GM12878 (cell line): ENCODE measurements around the gene RUVBL2. TPM values are rescaled to one million over a fixed set of nuclear protein-coding genes. Genes with fewer than 3 reads are reported as not detected.

Source experiments
- BCLAF1 ChIP-seq: fragments of 450-650 bp; IDR thresholded peaks from 2 replicates; pipeline ENCODE4 v1.6.1; 2017; ENCODE audit warnings: antibody characterized with exemption, mild to moderate bottlenecking, moderate library complexity
- BRCA1 ChIP-seq: IDR thresholded peaks from 2 replicates; pipeline ENCODE4 v1.6.1; 2011; ENCODE audit warnings: low read depth, low read length, improper control_type of control experiment
- CHD4 ChIP-seq: fragments of 200-600 bp; sonication (generic); IDR thresholded peaks from 2 replicates; pipeline ENCODE4 v1.6.1; 2016; ENCODE audit warnings: mild to moderate bottlenecking
- IKZF2 ChIP-seq, 2 experiments: fragments of 450-650 bp; IDR thresholded peaks; 2 replicates each; pipeline ENCODE4 v1.6.1; 2017; ENCODE audit warnings: mild to moderate bottlenecking in 2 of 2, moderate library complexity in 2 of 2
- KDM1A ChIP-seq: fragments of 200-600 bp; sonication (generic); IDR thresholded peaks from 2 replicates; pipeline ENCODE4 v1.6.1; 2016; ENCODE audit warnings: borderline replicate concordance
- LARP7 ChIP-seq: fragments of 450-650 bp; IDR thresholded peaks from 2 replicates; pipeline ENCODE4 v1.6.1; 2017; ENCODE audit warnings: mild to moderate bottlenecking
- MEF2A ChIP-seq: IDR thresholded peaks from 2 replicates; pipeline ENCODE4 v1.6.1; 2011; ENCODE audit warnings: low read depth, mild to moderate bottlenecking, low read length, moderate library complexity; ENCODE audit not compliant: insufficient read depth
- NR2C2 ChIP-seq: IDR thresholded peaks from 2 replicates; pipeline ENCODE4 v1.6.1; 2011; ENCODE audit warnings: borderline replicate concordance, low read depth; ENCODE audit not compliant: control insufficient read depth, insufficient read length
- NR2F1 ChIP-seq: fragments of 450-650 bp; conservative IDR thresholded peaks from 2 replicates; pipeline ENCODE4 v1.6.1; 2017; ENCODE audit warnings: mild to moderate bottlenecking
- SIX5 ChIP-seq: IDR thresholded peaks from 2 replicates; pipeline ENCODE4 v1.6.1; 2011; ENCODE audit warnings: mild to moderate bottlenecking, low read depth, low read length, moderate library complexity; ENCODE audit not compliant: severe bottlenecking
- USF2 ChIP-seq: IDR thresholded peaks from 2 replicates; pipeline ENCODE4 v1.6.1; 2011; ENCODE audit warnings: low read depth, low read length, improper control_type of control experiment, borderline replicate concordance
- ZNF592 ChIP-seq: fragments of 450-650 bp; IDR thresholded peaks from 2 replicates; pipeline ENCODE4 v1.6.1; 2017; ENCODE audit warnings: mild to moderate bottlenecking, moderate library complexity
- ZNF622 ChIP-seq: fragments of 450-650 bp; IDR thresholded peaks from 2 replicates; pipeline ENCODE4 v1.6.1; 2017; ENCODE audit warnings: mild to moderate bottlenecking, inconsistent platforms
- polyA plus RNA-seq, 11 experiments: library from polyadenylated mRNA; depleted of rRNA in 4 of 11; unstranded in 6 of 11; stranded (reverse) in 5 of 11; fragments of >200 nt; fragmentation: Nextera tagmentation in 4 of 11; fragmentation: Illumina TruSeq in 1 of 11; extraction: Ambion mirVana in 4 of 11; extraction: Trizol in 1 of 11; gene quantifications; 1 replicate in 1 of 11; 2 replicates in 10 of 11; pipeline versions ENCODE4 v1.2.1 to v1.2.3, GENCODE V29; 2011 to 2016; ENCODE audit warnings: inconsistent platforms in 2 of 11, missing spikeins in 2 of 11, low read depth in 1 of 11
- total RNA-seq, 4 experiments: library from RNA; depleted of rRNA in 3 of 4; stranded (reverse); fragments of >200 nt in 3 of 4; fragmentation: Illumina TruSeq in 1 of 4; extraction: Trizol in 1 of 4; gene quantifications; 2 replicates each; pipeline versions ENCODE4 v1.2.1 to v1.2.3, GENCODE V29; 2013 to 2021
- TF ChIP-seq, protein P1 (sequence below): fragments of 450-650 bp; IDR thresholded peaks from 2 replicates; pipeline ENCODE4 v1.6.1; 2016; ENCODE audit warnings: mild to moderate bottlenecking, moderate library complexity, borderline replicate concordance
- TF ChIP-seq, protein P2 (sequence below): IDR thresholded peaks from 2 replicates; pipeline ENCODE4 v1.6.1; 2012; ENCODE audit warnings: low read depth, low read length, improper control_type of control experiment

The RUVBL2 gene
- total and polyA plus RNA-seq, 10 of the 15 experiments (the other 5 are each of a cell fraction or from before 2014, with no cell fraction given), result 33.8 to 224 (median 125) TPM

DNA sequence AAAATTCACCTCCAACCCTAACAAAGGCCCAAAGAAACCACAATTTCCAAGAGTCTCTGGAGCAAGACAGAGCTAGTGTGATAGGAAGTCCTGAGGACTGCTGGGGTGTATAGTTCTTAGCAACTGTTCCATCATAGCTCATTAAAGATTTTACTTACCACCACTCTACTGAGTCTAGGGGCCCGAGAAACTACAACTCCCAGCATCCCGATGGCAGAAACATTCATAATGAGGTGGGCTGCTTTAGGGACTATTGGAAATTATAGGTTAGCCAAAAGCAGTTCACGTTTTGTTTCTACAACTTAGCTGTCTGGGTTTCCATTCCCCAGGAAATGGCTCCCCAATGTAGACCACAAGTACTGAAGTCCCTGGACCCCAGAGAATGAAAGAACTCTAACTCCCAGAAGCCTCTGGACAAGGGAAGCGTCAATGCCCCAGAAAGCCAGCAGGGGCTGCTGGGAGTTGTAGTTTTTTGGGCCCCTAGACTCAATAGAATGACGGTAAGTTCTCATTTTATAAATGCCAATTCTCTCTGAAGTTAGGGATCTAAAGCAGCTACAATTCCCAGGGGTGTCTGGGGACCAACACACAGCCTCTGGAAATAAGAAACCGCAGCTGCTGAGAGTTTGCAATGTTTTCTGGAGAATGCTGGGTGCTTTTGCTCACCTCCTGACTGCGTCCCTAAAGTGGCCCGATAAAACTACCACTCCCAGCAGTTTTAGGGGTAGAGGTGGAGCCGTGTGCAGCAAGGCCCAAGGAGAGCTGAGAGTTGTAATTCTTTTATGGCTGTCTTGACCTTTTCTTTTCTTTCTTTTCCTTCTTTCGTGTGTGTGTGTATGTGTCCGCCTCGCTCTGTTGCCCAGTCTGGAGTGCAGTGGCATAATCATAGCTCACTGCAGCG is 17.5 kb upstream of the RUVBL2 start (continued):
- TF ChIP-seq, protein P1, sequence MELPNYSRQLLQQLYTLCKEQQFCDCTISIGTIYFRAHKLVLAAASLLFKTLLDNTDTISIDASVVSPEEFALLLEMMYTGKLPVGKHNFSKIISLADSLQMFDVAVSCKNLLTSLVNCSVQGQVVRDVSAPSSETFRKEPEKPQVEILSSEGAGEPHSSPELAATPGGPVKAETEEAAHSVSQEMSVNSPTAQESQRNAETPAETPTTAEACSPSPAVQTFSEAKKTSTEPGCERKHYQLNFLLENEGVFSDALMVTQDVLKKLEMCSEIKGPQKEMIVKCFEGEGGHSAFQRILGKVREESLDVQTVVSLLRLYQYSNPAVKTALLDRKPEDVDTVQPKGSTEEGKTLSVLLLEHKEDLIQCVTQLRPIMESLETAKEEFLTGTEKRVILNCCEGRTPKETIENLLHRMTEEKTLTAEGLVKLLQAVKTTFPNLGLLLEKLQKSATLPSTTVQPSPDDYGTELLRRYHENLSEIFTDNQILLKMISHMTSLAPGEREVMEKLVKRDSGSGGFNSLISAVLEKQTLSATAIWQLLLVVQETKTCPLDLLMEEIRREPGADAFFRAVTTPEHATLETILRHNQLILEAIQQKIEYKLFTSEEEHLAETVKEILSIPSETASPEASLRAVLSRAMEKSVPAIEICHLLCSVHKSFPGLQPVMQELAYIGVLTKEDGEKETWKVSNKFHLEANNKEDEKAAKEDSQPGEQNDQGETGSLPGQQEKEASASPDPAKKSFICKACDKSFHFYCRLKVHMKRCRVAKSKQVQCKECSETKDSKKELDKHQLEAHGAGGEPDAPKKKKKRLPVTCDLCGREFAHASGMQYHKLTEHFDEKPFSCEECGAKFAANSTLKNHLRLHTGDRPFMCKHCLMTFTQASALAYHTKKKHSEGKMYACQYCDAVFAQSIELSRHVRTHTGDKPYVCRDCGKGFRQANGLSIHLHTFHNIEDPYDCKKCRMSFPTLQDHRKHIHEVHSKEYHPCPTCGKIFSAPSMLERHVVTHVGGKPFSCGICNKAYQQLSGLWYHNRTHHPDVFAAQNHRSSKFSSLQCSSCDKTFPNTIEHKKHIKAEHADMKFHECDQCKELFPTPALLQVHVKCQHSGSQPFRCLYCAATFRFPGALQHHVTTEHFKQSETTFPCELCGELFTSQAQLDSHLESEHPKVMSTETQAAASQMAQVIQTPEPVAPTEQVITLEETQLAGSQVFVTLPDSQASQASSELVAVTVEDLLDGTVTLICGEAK, result peak; percentile 62; the same call in 1 of the 2 replicates
- TF ChIP-seq CHD4 (no peak), KDM1A (no peak), BRCA1 (no peak), MEF2A (no peak), NR2C2 (no peak), USF2 (no peak), SIX5 (peak; percentile 98), NR2F1 (no peak), LARP7 (no peak), BCLAF1 (no peak), IKZF2 (IDR thresholded peaks at IDR 0.05) (no peak), ZNF592 (no peak), ZNF622 (no peak)
- TF ChIP-seq, protein P2, sequence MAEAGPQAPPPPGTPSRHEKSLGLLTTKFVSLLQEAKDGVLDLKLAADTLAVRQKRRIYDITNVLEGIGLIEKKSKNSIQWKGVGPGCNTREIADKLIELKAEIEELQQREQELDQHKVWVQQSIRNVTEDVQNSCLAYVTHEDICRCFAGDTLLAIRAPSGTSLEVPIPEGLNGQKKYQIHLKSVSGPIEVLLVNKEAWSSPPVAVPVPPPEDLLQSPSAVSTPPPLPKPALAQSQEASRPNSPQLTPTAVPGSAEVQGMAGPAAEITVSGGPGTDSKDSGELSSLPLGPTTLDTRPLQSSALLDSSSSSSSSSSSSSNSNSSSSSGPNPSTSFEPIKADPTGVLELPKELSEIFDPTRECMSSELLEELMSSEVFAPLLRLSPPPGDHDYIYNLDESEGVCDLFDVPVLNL, result no peak
